ENCODE measurements around the gene IL23R. TPM values are rescaled to one million over a fixed set of nuclear protein-coding genes. Genes with fewer than 3 reads are reported as not detected.

Gene IL23R
- total and polyA plus RNA-seq, 2 donors (not counting 3 experiments of a cell fraction or from before 2014, with no cell fraction given), result not detected

DNA sequence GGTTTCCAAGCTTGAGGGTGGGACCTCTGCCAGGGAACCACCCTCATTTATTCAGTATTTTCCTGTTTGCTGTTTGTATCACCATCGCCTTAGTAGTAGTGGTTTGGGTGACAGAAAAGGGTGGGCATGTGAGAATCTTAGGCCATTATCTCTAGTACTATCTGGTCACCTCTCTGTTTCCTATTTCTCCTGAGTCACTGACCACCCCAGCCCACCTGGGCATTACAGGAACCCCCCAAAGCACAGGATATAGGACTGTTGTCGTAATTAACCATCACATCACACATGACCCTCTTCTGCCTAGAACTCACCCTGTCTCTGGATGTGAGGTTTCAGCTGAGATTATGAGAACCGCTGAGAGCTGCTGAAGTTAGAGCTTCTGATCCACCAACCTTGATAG lies 60.4 kb downstream of the IL23R start:
- intact Hi-C loops (cut with micrococcal nuclease), result no loop called here
- Histone ChIP-seq H3K9ac (replicated peaks; ENCODE audit: extremely low read depth, insufficient read depth, low read length) (no peak overlapping the region), H3K27me3 (ENCODE audit: control insufficient read depth in 2 of 2, insufficient read depth in 2 of 2, low read length in 2 of 2) (peaks cover 4 to 26% of the 10 kb centered on the region in 2 experiments), H3K79me2 (ENCODE audit: control insufficient read depth, insufficient read depth, low read length) (no peaks in the 10 kb centered on the region), H2AFZ (ENCODE audit: low read depth, low read length) (no peak overlapping the region), H3K4me2 (ENCODE audit: insufficient read depth, low read length) (no peak overlapping the region), H4K20me1 (replicated peaks; ENCODE audit: control insufficient read depth, extremely low read depth, insufficient read depth, low read length) (no peaks in the 10 kb centered on the region), H3K9me1 (replicated peaks; ENCODE audit: control insufficient read depth, extremely low read depth, insufficient read depth, low read length) (no peaks in the 10 kb centered on the region), H3K27ac (ENCODE audit: insufficient read depth, low read depth, low read length) (no peak overlapping the region), H3K9me3 (replicated peaks; ENCODE audit: control insufficient read depth, insufficient read depth, low read length) (no peaks in the 10 kb centered on the region), H3K4me1 (ENCODE audit: control insufficient read depth, extremely low read depth, insufficient read depth, low read length) (no peaks in the 10 kb centered on the region), H3K36me3 (ENCODE audit: control insufficient read depth in 2 of 2, extremely low read depth in 1 of 2, insufficient read depth in 2 of 2, low read length in 2 of 2) (no peaks in the 10 kb centered on the region), H3K4me3 (replicated peaks in 1 of 3; ENCODE audit: insufficient read depth in 1 of 3, low read depth in 1 of 3, low read length in 3 of 3) (no peak overlapping the region)
- no peak for FAIRE-seq
- DNase-seq (ENCODE audit: low read depth, low spot score), result no peak
- POLR2A ChIA-PET, result no interaction called here
- dilution Hi-C loops (cut with MboI; ENCODE audit: extremely low pct_ligation_motif_present, low sequenced_read_pairs), result no loop called here
- CTCF ChIA-PET, result interaction anchor here (5.1 kb wide), 1 partner anchor 13 kb away, joined by 44 read pairs; no protein-coding TSS in a partner anchor
- BruUV-seq (replicated peaks), result no TSS peak
- TF ChIP-seq, protein P1, sequence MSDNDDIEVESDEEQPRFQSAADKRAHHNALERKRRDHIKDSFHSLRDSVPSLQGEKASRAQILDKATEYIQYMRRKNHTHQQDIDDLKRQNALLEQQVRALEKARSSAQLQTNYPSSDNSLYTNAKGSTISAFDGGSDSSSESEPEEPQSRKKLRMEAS (IDR thresholded peaks at IDR 0.05; ENCODE audit: insufficient read depth, insufficient read length), result no peak
- TF ChIP-seq MYC (IDR thresholded peaks at IDR 0.05; ENCODE audit: low read depth, low read length), result no peak
- TF ChIP-seq, protein P2, sequence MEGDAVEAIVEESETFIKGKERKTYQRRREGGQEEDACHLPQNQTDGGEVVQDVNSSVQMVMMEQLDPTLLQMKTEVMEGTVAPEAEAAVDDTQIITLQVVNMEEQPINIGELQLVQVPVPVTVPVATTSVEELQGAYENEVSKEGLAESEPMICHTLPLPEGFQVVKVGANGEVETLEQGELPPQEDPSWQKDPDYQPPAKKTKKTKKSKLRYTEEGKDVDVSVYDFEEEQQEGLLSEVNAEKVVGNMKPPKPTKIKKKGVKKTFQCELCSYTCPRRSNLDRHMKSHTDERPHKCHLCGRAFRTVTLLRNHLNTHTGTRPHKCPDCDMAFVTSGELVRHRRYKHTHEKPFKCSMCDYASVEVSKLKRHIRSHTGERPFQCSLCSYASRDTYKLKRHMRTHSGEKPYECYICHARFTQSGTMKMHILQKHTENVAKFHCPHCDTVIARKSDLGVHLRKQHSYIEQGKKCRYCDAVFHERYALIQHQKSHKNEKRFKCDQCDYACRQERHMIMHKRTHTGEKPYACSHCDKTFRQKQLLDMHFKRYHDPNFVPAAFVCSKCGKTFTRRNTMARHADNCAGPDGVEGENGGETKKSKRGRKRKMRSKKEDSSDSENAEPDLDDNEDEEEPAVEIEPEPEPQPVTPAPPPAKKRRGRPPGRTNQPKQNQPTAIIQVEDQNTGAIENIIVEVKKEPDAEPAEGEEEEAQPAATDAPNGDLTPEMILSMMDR (IDR thresholded peaks at IDR 0.05; ENCODE audit: extremely low read depth in 1 of 2, insufficient read depth in 1 of 2, low read depth in 1 of 2, low read length in 2 of 2), result no peak
- TF ChIP-seq JUN (IDR thresholded peaks at IDR 0.05; ENCODE audit: borderline replicate concordance, insufficient read depth, insufficient read length, low read depth), result no peak
- TF ChIP-seq POLR2A (IDR thresholded peaks at IDR 0.05; ENCODE audit: low read depth, low read length), result no peak
- TF ChIP-seq POLR2AphosphoS5 (IDR thresholded peaks at IDR 0.05; ENCODE audit: insufficient read depth, low read depth, low read length), result no peak
- TF ChIP-seq GATA2 (IDR thresholded peaks at IDR 0.05; ENCODE audit: insufficient read depth, insufficient read length, low read depth, low read length), result no peak
- TF ChIP-seq EZH2 (IDR thresholded peaks at IDR 0.05; ENCODE audit: borderline replicate concordance, low read depth, low read length, severe bottlenecking), result no peak
- no peak for TF ChIP-seq FOS (IDR thresholded peaks at IDR 0.05; ENCODE audit: borderline replicate concordance, insufficient read depth, low read length)
